ENCODE data around the gene TLR5. TPM values are rescaled to one million over a fixed set of nuclear protein-coding genes. Genes with fewer than 3 reads are reported as not detected.

The TLR5 gene
- total and polyA plus RNA-seq, 2 donors (not counting 1 experiment from before 2014, with no cell fraction given): 0.17 to 0.19 TPM

- Histone ChIP-seq H3K27ac (ENCODE audit: insufficient read depth, low read length) (no peak overlapping the region), H4K20me1 (ENCODE audit: control insufficient read depth, extremely low read depth, insufficient read depth, low read length) (no peaks in the 10 kb centered on the region), H2AFZ (ENCODE audit: low read length) (no peak overlapping the region), H3K4me2 (ENCODE audit: extremely low read depth, insufficient read depth, low read length) (no peak overlapping the region), H3K9me3 (ENCODE audit: control insufficient read depth, insufficient read depth, low read depth, low read length) (no peaks in the 10 kb centered on the region), H3K27me3 (ENCODE audit: control insufficient read depth, insufficient read depth, low read length) (peaks cover 4% of the 10 kb centered on the region), H3K4me1 (ENCODE audit: control insufficient read depth, extremely low read depth, insufficient read depth, low read length) (peaks cover 2% of the 10 kb centered on the region), H3K36me3 (ENCODE audit: control insufficient read depth, insufficient read depth, low read length) (no peaks in the 10 kb centered on the region), H3K9ac (ENCODE audit: insufficient read depth, low read length) (no peak overlapping the region), H3K79me2 (ENCODE audit: control insufficient read depth, insufficient read depth, low read length) (no peaks in the 10 kb centered on the region), H3K4me3 (replicated peaks in 1 of 4; ENCODE audit: control extremely low read depth in 1 of 4, insufficient read depth in 1 of 4, low read depth in 3 of 4, low read length in 4 of 4) (no peak overlapping the region)
- no peak for DNase-seq (ENCODE audit: low read depth in 2 of 2)
- TF ChIP-seq EZH2 (IDR thresholded peaks at IDR 0.05; ENCODE audit: low read length, missing control alignments): no peak
- TF ChIP-seq, protein P1, sequence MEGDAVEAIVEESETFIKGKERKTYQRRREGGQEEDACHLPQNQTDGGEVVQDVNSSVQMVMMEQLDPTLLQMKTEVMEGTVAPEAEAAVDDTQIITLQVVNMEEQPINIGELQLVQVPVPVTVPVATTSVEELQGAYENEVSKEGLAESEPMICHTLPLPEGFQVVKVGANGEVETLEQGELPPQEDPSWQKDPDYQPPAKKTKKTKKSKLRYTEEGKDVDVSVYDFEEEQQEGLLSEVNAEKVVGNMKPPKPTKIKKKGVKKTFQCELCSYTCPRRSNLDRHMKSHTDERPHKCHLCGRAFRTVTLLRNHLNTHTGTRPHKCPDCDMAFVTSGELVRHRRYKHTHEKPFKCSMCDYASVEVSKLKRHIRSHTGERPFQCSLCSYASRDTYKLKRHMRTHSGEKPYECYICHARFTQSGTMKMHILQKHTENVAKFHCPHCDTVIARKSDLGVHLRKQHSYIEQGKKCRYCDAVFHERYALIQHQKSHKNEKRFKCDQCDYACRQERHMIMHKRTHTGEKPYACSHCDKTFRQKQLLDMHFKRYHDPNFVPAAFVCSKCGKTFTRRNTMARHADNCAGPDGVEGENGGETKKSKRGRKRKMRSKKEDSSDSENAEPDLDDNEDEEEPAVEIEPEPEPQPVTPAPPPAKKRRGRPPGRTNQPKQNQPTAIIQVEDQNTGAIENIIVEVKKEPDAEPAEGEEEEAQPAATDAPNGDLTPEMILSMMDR (conservative IDR thresholded peaks at IDR 0.05 in 1 of 2, IDR thresholded peaks at IDR 0.05 in 1 of 2; ENCODE audit: low read depth in 1 of 2, low read length in 2 of 2): no peak
Observed at GRCh38 chr1:223118418-223118817, 24.6 kb downstream of the TLR5 start.

GRCh38 chr1:223116950-223117349 is 26.1 kb downstream of the TLR5 start:
- Histone ChIP-seq H3K4me2 (ENCODE audit: extremely low read depth, insufficient read depth, low read length) (no peak overlapping the region), H3K27ac (ENCODE audit: insufficient read depth, low read length) (no peak overlapping the region), H2AFZ (ENCODE audit: low read length) (no peak overlapping the region), H3K9me3 (ENCODE audit: control insufficient read depth, insufficient read depth, low read depth, low read length) (no peaks in the 10 kb centered on the region), H3K79me2 (ENCODE audit: control insufficient read depth, insufficient read depth, low read length) (no peaks in the 10 kb centered on the region), H4K20me1 (ENCODE audit: control insufficient read depth, extremely low read depth, insufficient read depth, low read length) (no peaks in the 10 kb centered on the region), H3K27me3 (ENCODE audit: control insufficient read depth, insufficient read depth, low read length) (peaks cover 9% of the 10 kb centered on the region), H3K36me3 (ENCODE audit: control insufficient read depth, insufficient read depth, low read length) (no peaks in the 10 kb centered on the region), H3K4me3 (replicated peaks in 1 of 4; ENCODE audit: control extremely low read depth in 1 of 4, insufficient read depth in 1 of 4, low read depth in 3 of 4, low read length in 4 of 4) (no peak overlapping the region), H3K4me1 (ENCODE audit: control insufficient read depth, extremely low read depth, insufficient read depth, low read length) (no peaks in the 10 kb centered on the region), H3K9ac (ENCODE audit: insufficient read depth, low read length) (no peak overlapping the region)
- no peak for TF ChIP-seq EZH2 (IDR thresholded peaks at IDR 0.05; ENCODE audit: low read length, missing control alignments)
- TF ChIP-seq, protein P1 (conservative IDR thresholded peaks at IDR 0.05 in 1 of 2, IDR thresholded peaks at IDR 0.05 in 1 of 2; ENCODE audit: low read depth in 1 of 2, low read length in 2 of 2): no peak
- DNase-seq (ENCODE audit: low read depth in 2 of 2): no peak

- no peak overlapping the region for H3K9ac ChIP-seq (ENCODE audit: insufficient read depth, low read length)
- H3K9me3 ChIP-seq (ENCODE audit: control insufficient read depth, insufficient read depth, low read depth, low read length): no peaks in the 10 kb centered on the region
- TF ChIP-seq, protein P1 (conservative IDR thresholded peaks at IDR 0.05 in 1 of 2, IDR thresholded peaks at IDR 0.05 in 1 of 2; ENCODE audit: low read depth in 1 of 2, low read length in 2 of 2): no peak
- TF ChIP-seq EZH2 (IDR thresholded peaks at IDR 0.05; ENCODE audit: low read length, missing control alignments): no peak
- no peak overlapping the region for H3K27ac ChIP-seq (ENCODE audit: insufficient read depth, low read length)
- no peak overlapping the region for H2AFZ ChIP-seq (ENCODE audit: low read length)
- H3K36me3 ChIP-seq (ENCODE audit: control insufficient read depth, insufficient read depth, low read length): no peaks in the 10 kb centered on the region
- H3K4me3 ChIP-seq (replicated peaks in 1 of 4; ENCODE audit: control extremely low read depth in 1 of 4, insufficient read depth in 1 of 4, low read depth in 3 of 4, low read length in 4 of 4): no peak overlapping the region
- no peak for DNase-seq (ENCODE audit: low read depth in 2 of 2)
- no peaks in the 10 kb centered on the region for H3K79me2 ChIP-seq (ENCODE audit: control insufficient read depth, insufficient read depth, low read length)
- peaks cover 12% of the 10 kb centered on the region for H3K27me3 ChIP-seq (ENCODE audit: control insufficient read depth, insufficient read depth, low read length)
- H3K4me2 ChIP-seq (ENCODE audit: extremely low read depth, insufficient read depth, low read length): no peak overlapping the region
- H3K4me1 ChIP-seq (ENCODE audit: control insufficient read depth, extremely low read depth, insufficient read depth, low read length): no peaks in the 10 kb centered on the region
- no peaks in the 10 kb centered on the region for H4K20me1 ChIP-seq (ENCODE audit: control insufficient read depth, extremely low read depth, insufficient read depth, low read length)
Observed at GRCh38 chr1:223114871-223115270, 28.2 kb downstream of the TLR5 start.
